BLaER1 (cell line): ENCODE data around the gene ISG15.
A peak's percentile ranks its signal among the peaks of the same experiment; 100 is the strongest.

Experiments
- H3K27ac ChIP-seq: shearing (Covaris generic); formaldehyde crosslinking; 2 replicates; pipeline ENCODE4 v1.8.1; 2022
- H3K27me3 ChIP-seq: shearing (Covaris generic); formaldehyde crosslinking; 2 replicates; pipeline ENCODE4 v1.8.1; 2022
- H3K36me3 ChIP-seq: shearing (Covaris generic); formaldehyde crosslinking; 2 replicates; pipeline ENCODE4 v1.8.1; 2022
- H3K4me1 ChIP-seq: shearing (Covaris generic); formaldehyde crosslinking; 2 replicates; pipeline ENCODE4 v1.8.1; 2022
- H3K4me2 ChIP-seq: shearing (Covaris generic); formaldehyde crosslinking; 2 replicates; pipeline ENCODE4 v1.8.1; 2022
- H3K4me3 ChIP-seq: shearing (Covaris generic); formaldehyde crosslinking; 2 replicates; pipeline ENCODE4 v1.8.1; 2022
- H3K9ac ChIP-seq: shearing (Covaris generic); formaldehyde crosslinking; 2 replicates; pipeline ENCODE4 v1.8.1; 2022
- H3K9me3 ChIP-seq: shearing (Covaris generic); formaldehyde crosslinking; 2 replicates; pipeline ENCODE4 v1.8.1; 2022
- H4K20me1 ChIP-seq: shearing (Covaris generic); formaldehyde crosslinking; 2 replicates; pipeline ENCODE4 v1.8.1; 2022
- Cebpa-rat ChIP-seq: shearing (Covaris generic); IDR thresholded peaks from 2 replicates; pipeline ENCODE4 v1.8.1; 2022

ISG15 gene

DNA sequence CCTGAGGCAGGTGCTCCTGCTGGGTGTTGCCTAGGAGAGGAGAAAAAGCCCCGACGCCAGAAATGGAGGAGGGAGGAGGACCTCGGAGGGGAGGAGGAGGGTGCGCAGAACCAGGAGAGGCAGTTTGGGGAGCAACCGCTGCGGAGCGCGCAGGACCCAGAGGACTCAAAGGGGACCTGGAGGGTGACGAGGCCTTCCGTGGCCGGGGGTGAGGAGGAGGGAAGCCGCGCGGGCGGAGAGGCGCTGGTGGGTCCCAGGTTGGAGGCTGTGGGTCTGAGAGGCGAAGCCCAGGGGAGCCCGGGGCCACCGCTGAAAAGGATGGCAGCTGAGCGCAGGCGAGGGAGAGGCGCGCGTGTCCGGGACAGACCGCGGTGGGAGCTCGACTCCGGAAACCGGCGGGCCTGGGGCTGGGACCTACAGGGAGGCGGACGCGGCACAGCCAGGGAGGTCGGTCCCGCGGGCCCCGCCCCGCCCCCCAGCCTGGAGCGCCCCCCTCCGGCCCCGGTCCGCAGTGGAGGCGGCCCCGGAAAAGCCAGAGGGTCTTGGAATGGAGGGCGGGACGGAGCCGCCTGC lies 45.7 kb downstream of the ISG15 start:
- no peak overlapping the region; the same call in 1 of the 2 replicates for H3K27ac ChIP-seq
- H3K4me1 ChIP-seq = peaks cover 65% of the 10 kb centered on the region
- H3K9me3 ChIP-seq = no peaks in the 10 kb centered on the region
- TF ChIP-seq Cebpa-rat = no peak
- H3K4me3 ChIP-seq = peak overlapping the region; percentile 70
- H4K20me1 ChIP-seq = peaks cover 39% of the 10 kb centered on the region
- peaks cover 16% of the 10 kb centered on the region for H3K36me3 ChIP-seq
- H3K9ac ChIP-seq = peak overlapping the region; percentile 32; the same call in 1 of the 2 replicates
- H3K27me3 ChIP-seq = peaks cover 68% of the 10 kb centered on the region
- peak overlapping the region; percentile 92 for H3K4me2 ChIP-seq

GRCh38 chr1:1059494-1060280 lies 46.4 kb downstream of the ISG15 start:
- Histone ChIP-seq H3K4me2 (peak overlapping the region; percentile 92), H3K36me3 (peaks cover 10% of the 10 kb centered on the region), H3K27ac (no peak overlapping the region), H4K20me1 (peaks cover 44% of the 10 kb centered on the region), H3K4me1 (peaks cover 71% of the 10 kb centered on the region), H3K27me3 (peaks cover 74% of the 10 kb centered on the region), H3K9me3 (no peaks in the 10 kb centered on the region), H3K9ac (peak overlapping the region; percentile 32; the same call in 1 of the 2 replicates), H3K4me3 (peak overlapping the region; percentile 70)
- no peak for TF ChIP-seq Cebpa-rat

DNA sequence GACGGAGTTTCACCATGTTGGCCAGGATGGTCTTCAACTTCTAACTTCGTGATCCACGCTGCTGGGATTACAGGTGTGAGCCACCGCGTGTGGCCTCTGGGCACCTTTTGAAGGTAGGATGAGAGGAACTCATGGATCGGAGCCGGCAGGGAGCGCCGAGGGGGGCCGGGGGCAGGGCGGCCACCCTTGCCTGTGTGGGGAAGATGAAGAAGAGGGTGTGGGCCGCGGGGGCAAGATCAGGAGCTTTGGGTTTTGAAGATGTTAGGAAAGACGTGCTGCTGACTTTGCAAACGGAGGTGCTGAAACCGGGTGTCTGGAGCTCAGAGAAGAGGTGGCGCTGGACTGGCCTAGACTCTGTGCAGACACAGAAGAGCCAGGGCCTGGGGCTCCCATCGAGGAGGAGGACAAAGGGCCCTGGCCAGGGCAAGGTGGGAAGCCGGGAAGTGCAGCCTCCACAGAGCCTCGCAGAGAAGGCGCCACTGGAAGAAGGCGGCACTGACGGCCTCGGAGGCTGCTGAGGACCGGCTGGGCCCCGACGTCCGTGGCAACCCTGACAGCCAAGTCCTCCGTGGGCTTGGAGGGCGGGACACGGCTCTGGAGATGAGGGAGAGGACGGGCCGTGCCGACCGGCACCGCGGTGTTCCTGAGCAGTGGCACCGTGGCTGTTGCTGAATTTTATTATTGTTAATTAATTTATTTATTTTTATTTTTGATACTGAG lies 47.1 kb downstream of the ISG15 start:
- Histone ChIP-seq H3K4me1 (peaks cover 74% of the 10 kb centered on the region), H4K20me1 (peaks cover 44% of the 10 kb centered on the region), H3K27ac (no peak overlapping the region), H3K27me3 (peaks cover 76% of the 10 kb centered on the region), H3K4me3 (peak overlapping the region; percentile 70; the same call in 1 of the 2 replicates), H3K9me3 (no peaks in the 10 kb centered on the region), H3K9ac (no peak overlapping the region), H3K36me3 (peaks cover 2% of the 10 kb centered on the region; the same call in 1 of the 2 replicates), H3K4me2 (peak overlapping the region; percentile 92)
- TF ChIP-seq Cebpa-rat = no peak

GRCh38 chr1:1061682-1062345 lies 48.5 kb downstream of the ISG15 start:
- peaks cover 79% of the 10 kb centered on the region for H3K27me3 ChIP-seq
- H3K27ac ChIP-seq = no peak overlapping the region
- H4K20me1 ChIP-seq = peaks cover 49% of the 10 kb centered on the region
- peaks cover 86% of the 10 kb centered on the region for H3K4me1 ChIP-seq
- H3K4me3 ChIP-seq = no peak overlapping the region
- TF ChIP-seq Cebpa-rat = no peak
- no peak overlapping the region for H3K9ac ChIP-seq
- peak overlapping the region; percentile 92 for H3K4me2 ChIP-seq
- no peaks in the 10 kb centered on the region for H3K9me3 ChIP-seq
- H3K36me3 ChIP-seq = no peaks in the 10 kb centered on the region

DNA sequence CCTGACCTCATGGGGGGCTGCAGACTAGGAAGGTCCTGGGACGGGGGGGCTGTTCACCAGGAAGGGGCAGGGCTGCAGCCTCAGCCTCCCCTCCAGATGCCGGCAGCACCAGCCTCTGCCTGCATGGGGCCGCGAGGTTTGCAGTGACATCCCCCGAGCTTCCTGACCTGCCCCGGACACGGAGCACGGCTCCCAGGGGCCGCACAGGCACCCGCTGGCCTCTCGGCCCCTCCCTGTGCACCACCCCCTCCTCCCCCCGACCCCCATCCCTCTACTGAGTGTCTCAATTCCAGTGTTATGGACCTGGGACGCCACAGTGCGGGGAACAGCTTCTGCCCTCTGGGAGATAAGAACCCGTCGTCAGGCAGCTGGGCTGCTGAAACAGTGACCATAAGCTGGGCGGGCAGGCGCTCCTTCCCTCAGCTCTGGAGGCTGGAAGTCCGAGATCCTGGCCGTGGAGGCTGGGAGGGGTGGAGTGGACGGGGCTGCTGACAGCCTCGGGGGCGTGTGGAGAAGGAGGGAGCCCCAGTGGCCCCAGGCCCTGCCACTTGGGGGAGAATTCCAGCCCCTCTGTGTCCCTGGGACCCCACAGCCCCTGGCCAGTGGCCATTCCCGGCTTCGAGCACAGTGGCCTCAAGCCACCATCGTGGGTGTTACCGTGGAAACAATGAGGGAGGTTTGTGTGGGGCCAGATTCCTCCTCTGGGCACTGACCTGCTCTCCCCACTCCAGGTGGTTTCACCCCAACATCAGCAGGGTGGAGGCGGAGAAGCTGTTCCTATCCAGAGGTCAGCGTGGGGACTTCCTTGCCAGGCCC lies 49.3 kb downstream of the ISG15 start:
- H3K9me3 ChIP-seq = no peaks in the 10 kb centered on the region
- no peak for TF ChIP-seq Cebpa-rat
- H3K36me3 ChIP-seq = no peaks in the 10 kb centered on the region
- peaks cover 77% of the 10 kb centered on the region for H3K27me3 ChIP-seq
- H3K4me2 ChIP-seq = peak overlapping the region; percentile 92
- H3K27ac ChIP-seq = no peak overlapping the region
- peaks cover 57% of the 10 kb centered on the region for H4K20me1 ChIP-seq
- H3K9ac ChIP-seq = no peak overlapping the region
- H3K4me3 ChIP-seq = 0 out of 2 replicates have a peak overlapping the region, but pooled peaks have one; percentile 20
- H3K4me1 ChIP-seq = peaks cover 86% of the 10 kb centered on the region

DNA sequence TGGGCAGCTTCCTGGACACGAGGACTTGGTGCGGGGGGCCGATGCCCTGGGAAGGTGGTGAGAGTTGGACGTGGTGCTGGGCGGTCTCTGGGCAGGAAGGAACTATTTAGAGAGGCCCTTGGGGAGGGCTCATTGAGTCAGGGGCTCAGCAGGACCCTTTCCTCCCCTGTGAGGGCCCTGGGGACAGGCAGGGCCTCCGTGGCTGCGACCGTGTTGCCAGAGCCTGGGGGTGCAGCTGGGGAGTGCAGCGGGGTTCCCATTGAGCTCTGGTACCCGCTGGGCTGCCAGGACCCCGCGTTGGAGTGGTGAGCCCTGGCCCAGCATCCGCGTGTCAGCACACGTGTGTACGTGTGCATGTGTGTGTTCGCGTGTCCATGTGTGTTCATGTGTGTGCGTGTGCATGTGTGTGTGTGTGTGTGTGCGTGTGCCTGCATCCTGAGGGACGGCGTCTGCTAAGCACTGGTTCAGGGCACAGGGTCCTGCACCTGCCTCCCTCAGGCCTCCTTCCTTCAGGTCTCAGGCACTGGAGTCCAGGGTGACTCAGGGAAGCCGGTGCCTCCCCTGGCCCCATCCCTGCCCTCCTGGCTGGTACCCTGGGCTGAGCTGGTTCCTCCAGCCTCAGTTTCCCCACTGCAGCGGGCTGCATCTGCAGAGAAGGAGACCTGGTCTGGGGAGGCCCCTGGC lies 50.1 kb downstream of the ISG15 start:
- Histone ChIP-seq H3K27ac (no peak overlapping the region), H3K27me3 (peaks cover 69% of the 10 kb centered on the region)
- no peak for TF ChIP-seq Cebpa-rat

More for the DNA sequence above, 50.1 kb downstream of the ISG15 start:
- Histone ChIP-seq H4K20me1 (peaks cover 57% of the 10 kb centered on the region), H3K4me3 (0 out of 2 replicates have a peak overlapping the region, but pooled peaks have one; percentile 20), H3K36me3 (no peaks in the 10 kb centered on the region), H3K4me1 (peaks cover 86% of the 10 kb centered on the region), H3K9ac (0 out of 2 replicates have a peak overlapping the region, but pooled peaks have one; percentile 45), H3K9me3 (no peaks in the 10 kb centered on the region), H3K4me2 (peak overlapping the region; percentile 92)
